GM18498 (cell line): ENCODE results near the gene LCMT1.
"Not testable (repeated sequence)": the region's sequence is repeated elsewhere in the genome, so short reads cannot be mapped to it uniquely, and the experiment has no call there.

Experiments used
- ATAC-seq: cut with Tn5 transposase; IDR thresholded peaks from one replicate; pipeline ENCODE4 v1.9.1; 2021; ENCODE audit warnings: mild to moderate bottlenecking, moderate library complexity; ENCODE audit not compliant: unreplicated experiment

LCMT1 gene

GRCh38 chr16:25140459-25140858, 28.9 kb downstream of the LCMT1 start:
- no peak for ATAC-seq

- no peak for ATAC-seq
Observed at GRCh38 chr16:25141648-25142047, 30.1 kb downstream of the LCMT1 start.

- no peak for ATAC-seq
Observed at GRCh38 chr16:25143928-25144327, 32.4 kb downstream of the LCMT1 start.

GRCh38 chr16:25148568-25149215, 37.1 kb downstream of the LCMT1 start:
- ATAC-seq: no peak

GRCh38 chr16:25151996-25152395, 40.5 kb downstream of the LCMT1 start:
- ATAC-seq: no peak

GRCh38 chr16:25155553-25156460, 44.3 kb downstream of the LCMT1 start:
- ATAC-seq: no peak

DNA sequence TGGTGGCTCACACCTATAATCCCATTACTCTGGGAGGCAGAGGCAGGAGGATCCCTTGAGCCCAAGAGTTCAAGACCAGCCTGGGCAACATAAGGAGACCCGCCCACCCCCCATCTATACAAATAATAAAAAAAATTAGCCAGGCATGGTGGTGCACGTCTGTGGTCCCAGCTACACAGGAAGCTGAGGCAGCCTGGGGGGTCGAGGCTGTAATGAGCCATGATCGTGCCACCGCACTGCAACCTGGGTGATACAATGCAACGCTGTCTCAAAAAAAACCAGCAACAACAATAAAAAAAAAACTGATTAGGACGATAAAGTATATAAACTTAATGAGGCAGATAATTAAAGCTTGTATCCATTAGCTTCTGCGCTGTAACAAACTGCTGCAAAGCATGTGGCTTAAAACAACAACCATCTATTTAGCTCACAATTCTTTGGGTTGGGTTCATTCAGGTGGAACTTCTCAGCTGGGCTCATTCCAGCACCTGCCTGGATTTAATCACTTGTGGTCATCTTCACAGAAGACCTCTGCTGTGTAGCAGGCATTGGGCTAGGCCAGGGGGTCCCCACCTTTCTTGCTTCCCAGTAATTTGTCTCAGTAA, 45.8 kb downstream of the LCMT1 start:
- ATAC-seq: no peak

- ATAC-seq: no peak
Observed at GRCh38 chr16:25158401-25158800, 46.9 kb downstream of the LCMT1 start.

GRCh38 chr16:25161753-25162367, 50.3 kb downstream of the LCMT1 start:
- no peak for ATAC-seq

DNA sequence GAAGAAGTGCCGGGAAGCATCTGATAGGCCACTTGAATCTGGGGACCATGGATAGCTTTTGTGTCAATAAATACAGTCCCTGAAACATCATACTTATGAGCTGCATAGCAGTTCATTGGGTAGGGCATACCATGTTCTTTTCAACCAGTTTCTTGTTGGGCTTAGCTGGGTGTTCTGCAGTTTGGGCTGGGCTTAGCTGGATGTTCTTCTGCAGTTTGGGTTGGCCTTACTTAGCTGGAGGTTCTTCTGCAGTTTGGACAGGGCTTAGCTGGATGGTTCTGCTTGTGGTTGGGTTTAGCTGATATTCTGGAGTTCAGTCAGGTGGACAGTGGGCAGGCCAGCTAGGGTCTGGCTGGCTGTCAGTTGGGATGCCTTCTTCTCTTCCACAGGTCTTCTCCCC, 52.1 kb downstream of the LCMT1 start:
- no peak for ATAC-seq

GRCh38 chr16:25165284-25165683, 53.7 kb downstream of the LCMT1 start:
- no peak for ATAC-seq

DNA sequence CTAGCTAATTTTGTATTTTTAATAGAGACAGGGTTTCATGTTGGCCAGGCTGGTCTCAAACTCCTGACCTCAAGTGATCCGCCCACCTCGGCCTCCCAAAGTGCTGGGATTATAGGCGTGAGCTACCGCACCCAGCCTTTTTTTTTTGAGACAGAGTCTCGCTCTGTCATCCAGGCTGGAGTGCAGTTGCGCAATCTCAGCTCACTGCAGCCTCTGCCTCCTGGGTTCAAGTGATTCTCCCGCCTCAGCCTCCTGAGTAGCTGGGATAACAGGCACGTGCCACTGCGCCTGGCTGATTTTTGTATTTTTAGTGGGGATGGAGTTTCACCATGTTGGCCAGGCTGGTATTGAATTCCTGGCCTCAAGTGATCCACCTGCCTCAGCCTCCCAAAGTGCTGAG, 56.4 kb downstream of the LCMT1 start:
- not testable (repeated sequence) for ATAC-seq

DNA sequence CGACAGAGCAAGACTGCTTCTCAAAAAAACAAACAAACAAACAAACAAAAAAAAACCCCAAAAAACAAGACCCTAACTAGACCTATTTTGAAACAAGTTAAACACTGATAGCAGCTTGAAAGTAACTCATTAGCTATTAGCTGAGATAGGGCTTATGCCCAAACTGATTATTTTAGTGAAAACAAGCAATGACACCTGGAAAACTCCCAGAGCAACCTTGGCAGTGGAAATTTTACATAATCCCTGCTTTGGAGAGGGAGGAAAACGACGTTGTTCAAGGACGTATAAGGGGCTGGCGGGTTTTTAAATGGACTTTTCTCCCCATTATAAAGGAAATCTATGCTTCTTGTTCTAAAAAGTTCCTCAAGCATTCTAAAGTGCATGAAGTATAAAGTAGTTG, 59.8 kb downstream of the LCMT1 start:
- no peak for ATAC-seq

DNA sequence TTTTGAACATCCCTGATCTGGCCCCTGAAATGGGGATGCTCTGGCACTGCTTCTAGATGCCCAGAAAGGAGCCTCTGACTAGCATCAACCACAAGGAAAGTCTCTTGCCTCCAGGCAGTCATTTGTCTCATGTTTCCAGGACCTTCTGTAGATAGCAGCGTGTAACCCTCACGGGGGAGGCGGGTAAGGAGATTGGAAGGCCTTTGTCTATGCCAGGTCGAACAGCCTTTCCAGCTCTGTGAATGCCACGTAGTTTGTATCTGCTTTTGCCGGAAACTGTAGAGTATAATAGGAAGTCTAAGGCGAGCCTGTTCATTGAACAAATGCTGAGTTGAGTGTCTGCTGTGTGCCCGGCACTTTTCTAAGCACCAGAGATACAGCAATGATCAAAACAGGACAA, 61.3 kb downstream of the LCMT1 start:
- no peak for ATAC-seq

DNA sequence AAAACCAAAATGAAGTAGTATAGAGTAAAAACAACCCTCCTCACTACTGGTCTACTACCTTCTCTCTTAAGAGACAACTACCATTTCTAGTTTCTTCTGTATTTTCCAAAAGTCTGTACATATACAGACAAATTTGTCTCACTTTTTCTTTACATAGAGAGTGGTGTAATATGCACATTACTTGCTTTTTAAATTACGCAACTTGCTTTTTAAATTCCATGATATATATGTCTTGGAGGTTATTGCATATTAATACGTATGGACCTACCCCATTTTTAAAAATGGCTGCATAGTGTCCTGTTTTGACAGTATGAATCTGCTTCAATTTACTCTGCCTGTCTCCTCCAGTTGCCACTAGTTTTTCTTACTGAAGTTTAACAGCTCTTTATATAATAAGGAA, 62.7 kb downstream of the LCMT1 start:
- no peak for ATAC-seq

GRCh38 chr16:25176136-25176535, 64.6 kb downstream of the LCMT1 start:
- no peak for ATAC-seq

DNA sequence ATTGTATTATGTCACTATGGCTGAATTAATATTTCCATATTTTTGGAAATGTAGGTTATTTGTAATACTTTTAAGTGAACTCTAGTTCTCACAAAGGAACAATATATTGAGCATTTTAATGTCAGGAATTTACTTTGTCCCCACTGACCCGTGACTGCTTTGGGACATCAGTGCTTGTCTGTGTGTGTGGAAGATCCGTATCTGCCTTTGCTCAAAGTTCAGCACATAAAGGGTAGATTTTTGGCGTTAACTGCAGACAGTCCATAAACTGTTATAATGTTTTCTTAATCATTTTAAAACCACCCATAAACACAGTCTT, 65.9 kb downstream of the LCMT1 start:
- no peak for ATAC-seq

DNA sequence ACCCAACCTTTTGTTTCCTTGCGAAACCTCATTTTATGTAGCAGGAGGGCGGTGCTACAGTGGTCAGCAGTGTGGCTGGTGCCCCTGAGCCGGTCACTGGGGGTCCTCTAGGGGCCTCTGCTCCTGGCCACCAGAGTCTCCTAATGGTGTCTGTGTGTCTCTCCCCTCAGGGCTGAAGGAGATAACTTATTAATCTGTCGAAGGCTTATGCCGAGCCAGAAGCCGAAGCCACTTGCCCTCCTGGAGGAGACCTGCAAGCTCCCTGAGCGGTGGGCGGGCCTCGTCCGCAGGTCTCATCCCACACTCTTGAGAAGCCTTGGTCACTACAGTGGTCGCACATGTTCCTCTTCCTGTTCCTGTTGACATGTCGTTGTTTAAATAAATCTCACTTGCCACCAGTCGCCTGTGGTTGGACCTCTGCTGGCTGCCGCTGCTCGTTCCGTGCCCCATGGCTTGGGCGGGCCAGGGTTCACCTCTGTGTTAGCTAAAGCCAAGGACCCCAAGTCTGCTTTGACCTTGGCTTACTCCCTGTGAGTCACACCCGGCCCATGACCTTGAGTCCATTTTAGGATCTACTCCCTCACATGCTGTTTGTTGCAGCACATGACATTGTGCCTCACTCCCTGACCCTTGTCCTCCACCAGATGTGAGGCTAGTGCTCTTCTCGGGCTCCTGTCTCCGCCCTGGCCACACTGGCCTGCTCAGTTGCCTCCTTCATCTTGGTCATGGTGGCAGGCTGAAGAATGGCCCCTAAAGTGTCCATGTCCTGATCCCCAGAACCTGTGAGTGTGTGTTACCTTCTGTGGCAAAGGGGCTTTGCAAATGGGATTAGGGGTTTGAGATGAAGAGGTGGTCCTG, 66.5 kb downstream of the LCMT1 start:
- no peak for ATAC-seq

DNA sequence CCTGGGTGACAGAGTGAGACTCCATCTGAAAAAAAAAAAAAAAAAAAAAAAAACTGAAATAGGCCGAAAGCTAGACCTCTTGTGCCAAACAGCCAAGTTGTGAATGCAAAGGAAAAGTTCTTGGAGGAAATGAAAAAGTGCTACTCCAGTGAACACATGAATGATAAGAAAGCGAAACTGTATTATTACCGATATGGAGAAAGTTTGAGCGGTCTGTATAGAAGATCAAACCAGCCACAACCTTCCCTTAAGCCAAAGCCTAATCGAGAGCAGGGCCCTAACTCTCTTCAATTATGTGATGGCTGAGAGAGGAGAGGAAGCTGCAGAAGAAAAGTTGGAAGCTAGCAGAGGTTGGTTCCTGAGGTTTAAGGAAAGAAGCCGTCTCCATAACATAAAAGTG, 69.7 kb downstream of the LCMT1 start:
- ATAC-seq: not testable (repeated sequence)

DNA sequence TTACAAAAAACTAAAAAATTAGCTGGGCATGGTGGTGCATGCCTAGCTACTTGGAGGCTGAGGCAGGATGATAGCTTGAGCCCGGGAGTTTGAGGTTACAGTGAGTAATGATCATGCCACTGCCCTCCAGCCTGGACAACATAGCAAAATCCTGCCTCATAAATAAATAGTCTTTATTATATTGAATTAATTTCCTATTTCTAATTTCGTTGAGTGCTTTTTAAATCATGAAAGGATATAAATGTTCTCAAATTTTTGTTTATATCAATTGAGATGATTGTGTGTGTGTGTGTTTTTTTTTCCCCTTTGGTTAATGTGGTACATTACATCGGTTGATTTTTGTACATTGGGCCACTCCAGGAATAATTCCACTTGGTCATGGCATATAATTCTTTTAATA, 73.2 kb downstream of the LCMT1 start:
- ATAC-seq: no peak

- no peak for ATAC-seq
Observed at GRCh38 chr16:25187491-25187795, 75.9 kb downstream of the LCMT1 start.
